Tibial nerve (tissue), 4 donors: ENCODE data around the gene SPATA46. TPM values are rescaled to one million over a fixed set of nuclear protein-coding genes. Genes with fewer than 3 reads are reported as not detected.

Source experiments
- DNase-seq, 2 donors: peaks; one replicate each; pipeline ENCODE4 v3.0.0-alpha.2; 2019; ENCODE audit warnings: low spot score in 2 of 2
- H3K27ac ChIP-seq, 4 donors: fragments of 200-600 bp; sonication (generic) in 3 of 4; one replicate each; pipeline ENCODE4 v1.5.1; 2017 to 2019; ENCODE audit warnings: mild to moderate bottlenecking in 1 of 4
- H3K27me3 ChIP-seq, 2 donors: fragments of 200-600 bp; sonication (generic) in 1 of 2; one replicate each; pipeline versions ENCODE4 v1.5.1 to v1.6.0; 2017 to 2019
- H3K36me3 ChIP-seq, 3 donors: fragments of 200-600 bp; sonication (generic); one replicate each; pipeline ENCODE4 v1.5.1; 2018 to 2019
- H3K4me1 ChIP-seq, 4 donors: fragments of 200-600 bp; sonication (generic) in 3 of 4; one replicate each; pipeline ENCODE4 v1.5.1; 2017 to 2019
- H3K4me3 ChIP-seq, 4 donors: fragments of 200-600 bp; sonication (generic) in 3 of 4; one replicate each; pipeline ENCODE4 v1.5.1; 2017 to 2019; ENCODE audit warnings: mild to moderate bottlenecking in 1 of 4, moderate library complexity in 1 of 4
- H3K9me3 ChIP-seq, 4 donors: fragments of 200-600 bp; sonication (generic) in 3 of 4; one replicate each; pipeline ENCODE4 v1.5.1; 2017 to 2019
- EP300 ChIP-seq, 2 donors: sonication (generic); formaldehyde crosslinking; IDR thresholded peaks; one replicate each; pipeline ENCODE4 v1.6.1; 2017; ENCODE audit warnings: antibody characterized with exemption in 2 of 2, mild to moderate bottlenecking in 1 of 2
- POLR2A ChIP-seq, 2 donors: fragments of 450-650 bp; IDR thresholded peaks; one replicate each; pipeline ENCODE4 v1.6.1; 2017; ENCODE audit warnings: antibody characterized with exemption in 2 of 2, mild to moderate bottlenecking in 2 of 2, moderate library complexity in 2 of 2
- WGBS, 2 donors: methylation state at CpG; one replicate each; pipeline ENCODE4 v1.1.5; 2018; 5-methylcytosine and 5-hydroxymethylcytosine counted together
- total RNA-seq, 4 donors: library from RNA; depleted of rRNA; stranded (reverse); fragments of >200 nt; gene quantifications; one replicate each; pipeline ENCODE4 v1.1.0, GENCODE V29; 2016
- TF ChIP-seq, protein P1 (sequence below), 5 experiments: fragments of 200-600 bp in 3 of 5; fragments of 450-650 bp in 2 of 5; sonication (generic) in 3 of 5; IDR thresholded peaks; one replicate each; pipeline ENCODE4 v1.5.1; 2016 to 2019; ENCODE audit warnings: antibody characterized with exemption in 5 of 5, mild to moderate bottlenecking in 3 of 5, moderate library complexity in 2 of 5

The SPATA46 gene
- total RNA-seq, 4 donors from 2014 or later, result not detected

GRCh38 chr1:162371611-162372010 is 5.0 kb downstream of the SPATA46 start:
- H3K4me1 ChIP-seq, result peaks cover 0 to 10% (median 0%) of the 10 kb centered on the region in 4 donors
- TF ChIP-seq POLR2A (IDR thresholded peaks at IDR 0.05) (no peak), EP300 (IDR thresholded peaks at IDR 0.05) (no peak)
- TF ChIP-seq, protein P1, sequence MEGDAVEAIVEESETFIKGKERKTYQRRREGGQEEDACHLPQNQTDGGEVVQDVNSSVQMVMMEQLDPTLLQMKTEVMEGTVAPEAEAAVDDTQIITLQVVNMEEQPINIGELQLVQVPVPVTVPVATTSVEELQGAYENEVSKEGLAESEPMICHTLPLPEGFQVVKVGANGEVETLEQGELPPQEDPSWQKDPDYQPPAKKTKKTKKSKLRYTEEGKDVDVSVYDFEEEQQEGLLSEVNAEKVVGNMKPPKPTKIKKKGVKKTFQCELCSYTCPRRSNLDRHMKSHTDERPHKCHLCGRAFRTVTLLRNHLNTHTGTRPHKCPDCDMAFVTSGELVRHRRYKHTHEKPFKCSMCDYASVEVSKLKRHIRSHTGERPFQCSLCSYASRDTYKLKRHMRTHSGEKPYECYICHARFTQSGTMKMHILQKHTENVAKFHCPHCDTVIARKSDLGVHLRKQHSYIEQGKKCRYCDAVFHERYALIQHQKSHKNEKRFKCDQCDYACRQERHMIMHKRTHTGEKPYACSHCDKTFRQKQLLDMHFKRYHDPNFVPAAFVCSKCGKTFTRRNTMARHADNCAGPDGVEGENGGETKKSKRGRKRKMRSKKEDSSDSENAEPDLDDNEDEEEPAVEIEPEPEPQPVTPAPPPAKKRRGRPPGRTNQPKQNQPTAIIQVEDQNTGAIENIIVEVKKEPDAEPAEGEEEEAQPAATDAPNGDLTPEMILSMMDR (IDR thresholded peaks at IDR 0.05), result no peak
- 65 to 80% methylated on average over 6 of the region's 6 CpGs for WGBS, 2 donors

GRCh38 chr1:162370721-162371120 is 5.9 kb downstream of the SPATA46 start:
- Histone ChIP-seq H3K9me3 (no peaks in the 10 kb centered on the region), H3K36me3 (peaks cover 0 to 21% (median 0%) of the 10 kb centered on the region in 3 donors), H3K27me3 (no peaks in the 10 kb centered on the region), H3K27ac (no peak overlapping the region), H3K4me3 (no peak overlapping the region), H3K4me1 (peaks cover 0 to 10% (median 0%) of the 10 kb centered on the region in 4 donors)
- TF ChIP-seq EP300 (IDR thresholded peaks at IDR 0.05), result no peak
- TF ChIP-seq, protein P1 (IDR thresholded peaks at IDR 0.05), result no peak
- TF ChIP-seq POLR2A (IDR thresholded peaks at IDR 0.05), result no peak
- no peak for DNase-seq
- WGBS, 2 donors, result 93 to 94% methylated on average over 3 of the region's 3 CpGs

More at GRCh38 chr1:162371611-162372010, 5.0 kb downstream of the SPATA46 start:
- Histone ChIP-seq H3K9me3 (no peaks in the 10 kb centered on the region), H3K4me3 (no peak overlapping the region), H3K36me3 (peaks cover 0 to 19% (median 0%) of the 10 kb centered on the region in 3 donors), H3K27ac (no peak overlapping the region), H3K27me3 (no peaks in the 10 kb centered on the region)
- DNase-seq, result no peak

- no peaks in the 10 kb centered on the region for H3K27me3 ChIP-seq
- H3K4me3 ChIP-seq, result no peak overlapping the region
- TF ChIP-seq EP300 (IDR thresholded peaks at IDR 0.05) (no peak), POLR2A (IDR thresholded peaks at IDR 0.05) (no peak)
- TF ChIP-seq, protein P1 (IDR thresholded peaks at IDR 0.05), result no peak
- H3K9me3 ChIP-seq, result no peaks in the 10 kb centered on the region
- WGBS, 2 donors, result 90 to 94% methylated on average over 1 of the region's 1 CpG
- H3K4me1 ChIP-seq, result peaks cover 0 to 10% (median 0%) of the 10 kb centered on the region in 4 donors
- H3K27ac ChIP-seq, result no peak overlapping the region
- H3K36me3 ChIP-seq, result peaks cover 0 to 21% (median 0%) of the 10 kb centered on the region in 3 donors
- DNase-seq, result no peak
Observed at GRCh38 chr1:162370161-162370560, 6.5 kb downstream of the SPATA46 start.

GRCh38 chr1:162369571-162369970 is 7.1 kb downstream of the SPATA46 start:
- no peak for DNase-seq
- Histone ChIP-seq H3K36me3 (peaks cover 0 to 21% (median 0%) of the 10 kb centered on the region in 3 donors), H3K4me3 (no peak overlapping the region), H3K27me3 (no peaks in the 10 kb centered on the region), H3K9me3 (no peaks in the 10 kb centered on the region), H3K4me1 (peaks cover 0 to 10% (median 0%) of the 10 kb centered on the region in 4 donors), H3K27ac (no peak overlapping the region)
- TF ChIP-seq, protein P1 (IDR thresholded peaks at IDR 0.05), result no peak
- TF ChIP-seq EP300 (IDR thresholded peaks at IDR 0.05), result no peak
- no peak for TF ChIP-seq POLR2A (IDR thresholded peaks at IDR 0.05)
- 84 to 92% methylated on average over 7 of the region's 7 CpGs for WGBS, 2 donors

- no peak overlapping the region for H3K4me3 ChIP-seq
- DNase-seq, result no peak
- TF ChIP-seq EP300 (IDR thresholded peaks at IDR 0.05) (no peak), POLR2A (IDR thresholded peaks at IDR 0.05) (no peak)
- TF ChIP-seq, protein P1 (IDR thresholded peaks at IDR 0.05), result no peak
- H3K27ac ChIP-seq, result no peak overlapping the region
- peaks cover 0 to 10% (median 0%) of the 10 kb centered on the region in 4 donors for H3K4me1 ChIP-seq
- H3K9me3 ChIP-seq, result no peaks in the 10 kb centered on the region
- no peaks in the 10 kb centered on the region for H3K27me3 ChIP-seq
- H3K36me3 ChIP-seq, result peaks cover 0 to 14% (median 0%) of the 10 kb centered on the region in 3 donors
- WGBS, 2 donors, result 61 to 62% methylated on average over 4 of the region's 4 CpGs
Observed at GRCh38 chr1:162368451-162368850, 8.2 kb downstream of the SPATA46 start.
